ENCODE data around the gene SERTAD2.

DNA sequence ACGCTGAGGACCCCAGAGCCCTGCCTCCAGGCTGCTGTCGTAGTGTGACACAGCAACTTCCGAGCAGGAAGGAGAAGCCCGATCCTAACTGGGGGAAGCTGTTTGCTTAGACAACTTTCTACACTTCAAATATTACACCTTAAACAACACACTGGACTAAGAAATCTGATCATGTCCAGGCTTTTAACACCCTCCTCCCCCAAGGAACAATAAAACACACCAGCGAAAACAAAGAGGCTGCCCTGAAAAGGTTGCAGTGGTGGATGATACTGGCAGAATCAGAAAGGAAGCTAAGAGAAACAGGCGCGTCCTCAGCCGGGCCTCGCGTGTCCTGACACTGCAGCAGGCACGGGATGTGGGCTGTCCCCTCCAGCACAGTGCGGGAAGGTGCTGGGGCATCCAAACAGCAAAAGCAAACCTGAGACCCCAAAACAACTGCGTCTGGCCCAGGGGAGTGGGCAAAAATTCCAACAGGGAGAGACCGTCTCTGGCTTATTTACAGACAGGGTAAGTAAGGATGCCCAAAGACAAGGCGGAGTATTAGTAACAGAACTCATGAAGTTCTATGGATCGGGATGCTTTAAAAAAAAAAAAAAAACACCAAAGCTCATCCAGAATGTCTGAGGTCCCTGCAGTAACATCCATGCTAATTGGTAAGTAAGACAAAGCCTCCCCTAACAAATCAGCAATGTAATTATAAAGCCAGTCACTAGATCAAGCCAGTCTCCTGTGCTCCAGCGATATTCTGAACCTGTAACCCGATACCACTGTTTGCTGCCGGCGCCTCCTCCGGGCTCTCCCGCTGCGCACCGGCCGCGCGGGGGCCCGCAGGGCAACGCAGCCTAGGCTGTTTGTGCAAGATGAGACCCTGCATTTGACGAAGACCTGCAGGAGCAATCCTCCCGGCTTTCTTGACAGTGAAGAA is 9.0 kb downstream of the SERTAD2 start:
- TF ChIP-seq CTCF (IDR thresholded peaks at IDR 0.05) = peak in 3 of 7 experiments; percentile 12 to 21 (median 17)
- peak in 2 of 3 donors; percentile 74 to 80 for TF ChIP-seq POLR2A (IDR thresholded peaks at IDR 0.05)

All from body of pancreas (tissue), 4 donors.